ENCODE data around the gene CMIP. TPM values are rescaled to one million over a fixed set of nuclear protein-coding genes. Genes with fewer than 3 reads are reported as not detected.

CMIP gene
- total RNA-seq, 4 donors from 2014 or later = 15.5 to 65.9 (median 20.2) TPM

GRCh38 chr16:81514568-81515258, 70.1 kb downstream of the CMIP start:
- WGBS, 2 donors = 96% methylated on average over 12 to 15 of the region's 15 CpGs
- H3K9me3 ChIP-seq = no peaks in the 10 kb centered on the region
- no peak for TF ChIP-seq CTCF (IDR thresholded peaks at IDR 0.05)
- no peak for TF ChIP-seq POLR2A (IDR thresholded peaks at IDR 0.05)
- intact Hi-C loops (cut with DNase I) = no loop called here
- H3K36me3 ChIP-seq = no peaks in the 10 kb centered on the region
- DNase-seq = no peak
- no peak overlapping the region for H3K27ac ChIP-seq
- peaks cover 0 to 12% of the 10 kb centered on the region in 2 donors for H3K4me1 ChIP-seq
- no peak overlapping the region for H3K4me3 ChIP-seq (replicated peaks in 1 of 3)
- H3K27me3 ChIP-seq = no peaks in the 10 kb centered on the region

- H3K4me1 ChIP-seq = peaks cover 0 to 16% of the 10 kb centered on the region in 2 donors
- H3K36me3 ChIP-seq = no peaks in the 10 kb centered on the region
- H3K9me3 ChIP-seq = no peaks in the 10 kb centered on the region
- DNase-seq = peak in 1 of 2 donors; percentile 70
- H3K27me3 ChIP-seq = no peaks in the 10 kb centered on the region
- H3K27ac ChIP-seq = no peak overlapping the region
- no peak overlapping the region for H3K4me3 ChIP-seq (replicated peaks in 1 of 3)
- no peak for TF ChIP-seq POLR2A (IDR thresholded peaks at IDR 0.05)
- no peak for TF ChIP-seq CTCF (IDR thresholded peaks at IDR 0.05)
- intact Hi-C loops (cut with DNase I) = no loop called here
- 68 to 87% methylated on average over 11 of the region's 11 CpGs for WGBS, 2 donors
Observed at GRCh38 chr16:81515281-81515680, 70.7 kb downstream of the CMIP start.

GRCh38 chr16:81515721-81516120, 71.1 kb downstream of the CMIP start:
- H3K27me3 ChIP-seq = no peaks in the 10 kb centered on the region
- TF ChIP-seq POLR2A (IDR thresholded peaks at IDR 0.05) (no peak), CTCF (IDR thresholded peaks at IDR 0.05) (no peak)
- H3K36me3 ChIP-seq = no peaks in the 10 kb centered on the region
- intact Hi-C loops (cut with DNase I) = no loop called here
- DNase-seq = no peak
- peaks cover 0 to 16% of the 10 kb centered on the region in 2 donors for H3K4me1 ChIP-seq
- H3K4me3 ChIP-seq (replicated peaks in 1 of 3) = no peak overlapping the region
- WGBS, 2 donors = 87 to 90% methylated on average over 7 to 10 of the region's 10 CpGs
- H3K27ac ChIP-seq = no peak overlapping the region
- no peaks in the 10 kb centered on the region for H3K9me3 ChIP-seq

- 93 to 94% methylated on average over 14 of the region's 14 CpGs for WGBS, 2 donors
- no peak for DNase-seq
- TF ChIP-seq CTCF (IDR thresholded peaks at IDR 0.05) = no peak
- TF ChIP-seq POLR2A (IDR thresholded peaks at IDR 0.05) = no peak
- H3K27me3 ChIP-seq = no peaks in the 10 kb centered on the region
- no peak overlapping the region for H3K4me3 ChIP-seq (replicated peaks in 1 of 3)
- no peak overlapping the region for H3K27ac ChIP-seq
- H3K4me1 ChIP-seq = peaks cover 7 to 24% of the 10 kb centered on the region in 2 donors
- intact Hi-C loops (cut with DNase I) = no loop called here
- H3K36me3 ChIP-seq = no peaks in the 10 kb centered on the region
- H3K9me3 ChIP-seq = no peaks in the 10 kb centered on the region
Observed at GRCh38 chr16:81516478-81517149, 72.0 kb downstream of the CMIP start.

GRCh38 chr16:81517150-81517499, 72.5 kb downstream of the CMIP start:
- intact Hi-C loops (cut with DNase I) = no loop called here
- no peak for DNase-seq
- TF ChIP-seq CTCF (IDR thresholded peaks at IDR 0.05) (no peak), POLR2A (IDR thresholded peaks at IDR 0.05) (no peak)
- Histone ChIP-seq H3K9me3 (no peaks in the 10 kb centered on the region), H3K36me3 (no peaks in the 10 kb centered on the region), H3K27ac (no peak overlapping the region), H3K27me3 (no peaks in the 10 kb centered on the region), H3K4me3 (replicated peaks in 1 of 3) (no peak overlapping the region), H3K4me1 (peaks cover 12 to 27% of the 10 kb centered on the region in 2 donors)
- WGBS, 2 donors = 91 to 95% methylated on average over 4 of the region's 4 CpGs

Measured in thyroid gland (tissue), 4 donors.